H9 (cell line): ENCODE data around the gene DPF3. TPM values are rescaled to one million over a fixed set of nuclear protein-coding genes. Genes with fewer than 3 reads are reported as not detected.

Experiments used
- DNase-seq: peaks from one replicate; pipeline ENCODE4 v3.0.0-alpha.2; 2017
- H2AFZ ChIP-seq: one replicate; pipeline ENCODE4 v1.6.1; 2013; ENCODE audit warnings: mild to moderate bottlenecking, low read length, control low read depth, moderate library complexity
- H2AK5ac ChIP-seq: 2 replicates; pipeline ENCODE4 v1.6.1; 2013; ENCODE audit warnings: low read length, control low read depth, mixed read lengths; ENCODE audit not compliant: insufficient read length
- H2BK120ac ChIP-seq: one replicate; pipeline ENCODE4 v1.6.1; 2013; ENCODE audit warnings: low read depth, mild to moderate bottlenecking, low read length, control low read depth, inconsistent platforms; ENCODE audit not compliant: poor library complexity, severe bottlenecking
- H2BK12ac ChIP-seq: 2 replicates; pipeline ENCODE4 v1.6.1; 2013; ENCODE audit warnings: low read length, control low read depth, mixed read lengths, low read depth; ENCODE audit not compliant: insufficient read length
- H2BK15ac ChIP-seq: 2 replicates; pipeline ENCODE4 v1.6.1; 2013; ENCODE audit warnings: low read depth, low read length, control low read depth
- H2BK20ac ChIP-seq: one replicate; pipeline ENCODE4 v1.6.1; 2013; ENCODE audit warnings: low read depth, mild to moderate bottlenecking, low read length, control low read depth, inconsistent platforms; ENCODE audit not compliant: poor library complexity, severe bottlenecking
- H2BK5ac ChIP-seq: 2 replicates; pipeline ENCODE4 v1.6.1; 2013; ENCODE audit warnings: low read length, control low read depth, mixed read lengths; ENCODE audit not compliant: insufficient read length
- H3K14ac ChIP-seq: 2 replicates; pipeline ENCODE4 v1.6.1; 2013; ENCODE audit warnings: low read length, control low read depth; ENCODE audit not compliant: insufficient read depth
- H3K18ac ChIP-seq: 2 replicates; pipeline ENCODE4 v1.6.1; 2013; ENCODE audit warnings: low read depth, mild to moderate bottlenecking, mixed read lengths, low read length, control low read depth; ENCODE audit not compliant: insufficient read length
- H3K23ac ChIP-seq: 2 replicates; pipeline ENCODE4 v1.6.1; 2013; ENCODE audit warnings: low read length, control low read depth, mixed read lengths, low read depth; ENCODE audit not compliant: insufficient read length
- H3K23me2 ChIP-seq: 2 replicates; pipeline ENCODE4 v1.6.1; 2013; ENCODE audit warnings: low read depth, mild to moderate bottlenecking, mixed read lengths, low read length, control low read depth; ENCODE audit not compliant: insufficient read length, poor library complexity, severe bottlenecking
- H3K27ac ChIP-seq: 2 replicates; pipeline ENCODE4 v1.5.1; 2013; ENCODE audit warnings: low read length, control low read depth, mixed read lengths, low read depth; ENCODE audit not compliant: insufficient read length
- H3K27me3 ChIP-seq: 2 replicates; pipeline ENCODE4 v1.6.1; 2013; ENCODE audit warnings: low read length, control low read depth, inconsistent platforms; ENCODE audit not compliant: insufficient read depth
- H3K4ac ChIP-seq: 2 replicates; pipeline ENCODE4 v1.6.1; 2013; ENCODE audit warnings: low read depth, mild to moderate bottlenecking, control low read depth, inconsistent platforms, low read length, moderate library complexity
- H3K4me1 ChIP-seq: 2 replicates; pipeline ENCODE4 v1.6.1; 2013; ENCODE audit warnings: low read length, control low read depth, inconsistent platforms; ENCODE audit not compliant: insufficient read depth
- H3K4me2 ChIP-seq: 2 replicates; pipeline ENCODE4 v1.6.1; 2013; ENCODE audit warnings: low read length, control low read depth, mixed read lengths; ENCODE audit not compliant: insufficient read length, insufficient read depth
- H3K56ac ChIP-seq: 2 replicates; pipeline ENCODE4 v1.6.1; 2013; ENCODE audit warnings: low read depth, mild to moderate bottlenecking, mixed read lengths, low read length, control low read depth; ENCODE audit not compliant: insufficient read length
- H3K79me1 ChIP-seq: 2 replicates; pipeline ENCODE4 v1.6.1; 2013; ENCODE audit warnings: low read depth, mild to moderate bottlenecking, moderate library complexity, low read length, control low read depth, inconsistent platforms; ENCODE audit not compliant: insufficient read depth, poor library complexity, severe bottlenecking
- H3K79me2 ChIP-seq: 2 replicates; pipeline ENCODE4 v1.6.1; 2013; ENCODE audit warnings: low read length, control low read depth, inconsistent platforms; ENCODE audit not compliant: insufficient read depth
- H3K9ac ChIP-seq: 2 replicates; pipeline ENCODE4 v1.6.1; 2013; ENCODE audit warnings: low read length, control low read depth, mixed read lengths; ENCODE audit not compliant: insufficient read length; ENCODE audit errors: extremely low read depth
- H3K9me3 ChIP-seq: one replicate; pipeline ENCODE4 v1.6.1; 2013; ENCODE audit warnings: low read depth, low read length, inconsistent platforms; ENCODE audit not compliant: control insufficient read depth
- H3T11ph ChIP-seq: one replicate; pipeline ENCODE4 v1.6.1; 2013; ENCODE audit warnings: mild to moderate bottlenecking, low read length, control low read depth, inconsistent platforms
- H4K20me1 ChIP-seq: one replicate; pipeline ENCODE4 v1.6.1; 2013; ENCODE audit not compliant: control insufficient read depth, insufficient read length, insufficient read depth
- H4K5ac ChIP-seq: 2 replicates; pipeline ENCODE4 v1.6.1; 2013; ENCODE audit warnings: low read depth, mild to moderate bottlenecking, mixed read lengths, low read length, control low read depth; ENCODE audit not compliant: insufficient read length
- H4K8ac ChIP-seq: replicated peaks from 2 replicates; pipeline ENCODE4 v1.6.1; 2013; ENCODE audit warnings: low read length, control low read depth, mixed read lengths, low read depth; ENCODE audit not compliant: insufficient read length
- H4K91ac ChIP-seq: 2 replicates; pipeline ENCODE4 v1.6.1; 2013; ENCODE audit warnings: low read depth, mild to moderate bottlenecking, moderate library complexity, mixed read lengths, low read length, control low read depth; ENCODE audit not compliant: insufficient read length
- H3K27ac Mint-ChIP-seq, 3 experiments: 2 replicates in 2 of 3; 3 replicates in 1 of 3; pipeline ENCODE4 v1.8.0; 2020 to 2021; ENCODE audit warnings: mixed read lengths in 3 of 3, mild to moderate bottlenecking in 1 of 3, moderate library complexity in 1 of 3
- H3K27me3 Mint-ChIP-seq: 2 replicates; pipeline ENCODE4 v1.8.0; 2021; ENCODE audit warnings: low read depth, mild to moderate bottlenecking, moderate library complexity, mixed read lengths
- H3K36me3 Mint-ChIP-seq, 3 experiments: 2 replicates in 2 of 3; 3 replicates in 1 of 3; pipeline ENCODE4 v1.8.0; 2020 to 2021; ENCODE audit warnings: low read depth in 3 of 3, mixed read lengths in 3 of 3; ENCODE audit not compliant: insufficient read depth in 1 of 3
- H3K4me1 Mint-ChIP-seq, 2 experiments: 2 replicates each; pipeline ENCODE4 v1.8.0; 2020; ENCODE audit warnings: mixed read lengths in 2 of 2
- H3K4me3 Mint-ChIP-seq, 2 experiments: 2 replicates in 1 of 2; 3 replicates in 1 of 2; pipeline ENCODE4 v1.8.0; 2020 to 2021; ENCODE audit warnings: mild to moderate bottlenecking in 2 of 2, mixed read lengths in 2 of 2, moderate library complexity in 1 of 2
- H3K9me3 Mint-ChIP-seq, 2 experiments: 2 replicates in 1 of 2; 3 replicates in 1 of 2; pipeline ENCODE4 v1.8.0; 2020; ENCODE audit warnings: mild to moderate bottlenecking in 2 of 2, mixed read lengths in 2 of 2, moderate library complexity in 1 of 2
- WGBS: extraction: QIAGEN DNeasy Blood & Tissue Kit; methylation state at CpG from one replicate; pipeline ENCODE4 v1.1.7; 2013; ENCODE audit warnings: missing lambda C conversion rate, low lambda C conversion rate, mixed read lengths; ENCODE audit not compliant: insufficient read length; ENCODE audit errors: extremely low coverage; 5-methylcytosine and 5-hydroxymethylcytosine counted together
- total RNA-seq: library from RNA; stranded (reverse); gene quantifications from 2 replicates; pipeline ENCODE4 v1.2.1, GENCODE V29; 2021
- TF ChIP-seq, protein P1 (sequence below): fragments of 200-600 bp; sonication (generic); conservative IDR thresholded peaks from 3 replicates; pipeline ENCODE4 v1.8.0; 2021; ENCODE audit warnings: antibody characterized with exemption, mild to moderate bottlenecking

Gene DPF3
- total RNA-seq, 1 experiment from 2014 or later = not detected

DNA sequence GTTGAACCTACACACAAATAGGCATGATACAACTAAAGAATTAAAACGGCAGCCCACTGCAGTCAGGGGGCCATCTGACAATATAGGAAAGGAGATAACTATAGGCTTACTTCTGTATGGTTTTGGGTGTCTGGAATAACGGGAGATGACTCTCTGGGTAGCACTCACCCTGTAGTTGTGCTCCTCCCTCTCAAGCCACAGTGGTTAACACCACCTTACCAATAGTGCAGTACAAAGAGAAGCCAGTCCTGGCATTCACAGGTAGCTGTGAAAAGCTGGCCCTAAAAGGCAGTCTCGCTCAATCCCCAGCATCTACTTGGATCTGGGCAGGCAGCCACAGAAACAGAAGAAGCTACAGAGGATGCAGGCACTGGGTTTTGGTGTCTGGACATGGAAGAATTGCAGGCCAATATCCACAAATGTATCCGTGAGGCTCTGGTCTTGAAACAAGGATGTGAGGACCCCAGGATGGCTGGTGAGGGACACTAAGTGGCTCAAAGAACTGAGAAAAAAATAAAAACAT, 93.0 kb downstream of the DPF3 start:
- Histone ChIP-seq H3K27ac (no peak overlapping the region), H4K5ac (no peak overlapping the region)

More for the DNA sequence above, 93.0 kb downstream of the DPF3 start:
- Histone ChIP-seq H4K91ac (no peak overlapping the region), H3K23me2 (no peaks in the 10 kb centered on the region), H2BK120ac (no peak overlapping the region), H3K79me1 (no peaks in the 10 kb centered on the region), H3K23ac (no peak overlapping the region), H3K4me1 (peaks cover 10% of the 10 kb centered on the region; the same call in 1 of the 2 replicates), H2BK5ac (no peak overlapping the region), H3K14ac (no peak overlapping the region), H2BK20ac (no peak overlapping the region), H3K9me3 (no peaks in the 10 kb centered on the region), H2AFZ (no peak overlapping the region), H4K20me1 (no peaks in the 10 kb centered on the region), H3K18ac (no peak overlapping the region), H4K8ac (no peak overlapping the region), H3K27me3 (peaks cover 15% of the 10 kb centered on the region; the same call in 1 of the 2 replicates), H3K79me2 (no peaks in the 10 kb centered on the region), H2BK12ac (no peak overlapping the region), H3K4me2 (no peak overlapping the region), H3K4ac (no peak overlapping the region), H3T11ph (no peak overlapping the region), H2AK5ac (no peak overlapping the region), H3K56ac (no peak overlapping the region), H3K9ac (no peak overlapping the region), H2BK15ac (no peak overlapping the region)
- TF ChIP-seq, protein P1, sequence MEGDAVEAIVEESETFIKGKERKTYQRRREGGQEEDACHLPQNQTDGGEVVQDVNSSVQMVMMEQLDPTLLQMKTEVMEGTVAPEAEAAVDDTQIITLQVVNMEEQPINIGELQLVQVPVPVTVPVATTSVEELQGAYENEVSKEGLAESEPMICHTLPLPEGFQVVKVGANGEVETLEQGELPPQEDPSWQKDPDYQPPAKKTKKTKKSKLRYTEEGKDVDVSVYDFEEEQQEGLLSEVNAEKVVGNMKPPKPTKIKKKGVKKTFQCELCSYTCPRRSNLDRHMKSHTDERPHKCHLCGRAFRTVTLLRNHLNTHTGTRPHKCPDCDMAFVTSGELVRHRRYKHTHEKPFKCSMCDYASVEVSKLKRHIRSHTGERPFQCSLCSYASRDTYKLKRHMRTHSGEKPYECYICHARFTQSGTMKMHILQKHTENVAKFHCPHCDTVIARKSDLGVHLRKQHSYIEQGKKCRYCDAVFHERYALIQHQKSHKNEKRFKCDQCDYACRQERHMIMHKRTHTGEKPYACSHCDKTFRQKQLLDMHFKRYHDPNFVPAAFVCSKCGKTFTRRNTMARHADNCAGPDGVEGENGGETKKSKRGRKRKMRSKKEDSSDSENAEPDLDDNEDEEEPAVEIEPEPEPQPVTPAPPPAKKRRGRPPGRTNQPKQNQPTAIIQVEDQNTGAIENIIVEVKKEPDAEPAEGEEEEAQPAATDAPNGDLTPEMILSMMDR = no peak
- WGBS = no CpG with 5 or more reads among the region's 4 CpGs
- peaks cover 57% of the 10 kb centered on the region for H3K27me3 Mint-ChIP-seq
- DNase-seq = no peak
- no peak overlapping the region for H3K27ac Mint-ChIP-seq
- no peak overlapping the region for H3K4me3 Mint-ChIP-seq
- H3K9me3 Mint-ChIP-seq = peaks cover 2 to 8% of the 10 kb centered on the region in 2 experiments; a peak in 3 of 5 replicates
- H3K36me3 Mint-ChIP-seq = peaks cover 0 to 16% (median under 1%) of the 10 kb centered on the region in 3 experiments; a peak in 5 of 7 replicates
- peaks cover 36% of the 10 kb centered on the region in 2 experiments for H3K4me1 Mint-ChIP-seq
